ENCODE measurements around the gene RABGAP1L. TPM values are rescaled to one million over a fixed set of nuclear protein-coding genes. Genes with fewer than 3 reads are reported as not detected.

RABGAP1L gene
- polyA plus RNA-seq, 3 donors = 35.2 to 75.3 (median 63.3) TPM

- H3K4me1 ChIP-seq (ENCODE audit: control insufficient read depth in 1 of 2, insufficient read depth in 2 of 2, low read length in 2 of 2) = peaks cover 3 to 13% of the 10 kb centered on the region in 2 donors
- peak overlapping the region; percentile 42 to 97 (median 72) for H3K4me3 ChIP-seq (replicated peaks in 1 of 3; ENCODE audit: low read depth in 2 of 3, low read length in 3 of 3)
- intact Hi-C loops (cut with micrococcal nuclease) = loop anchor here in 1 of 2 donors (10.0 kb wide), 1 partner anchor 966 kb away; the partner anchor contains the start of gene RC3H1
- Mint-ChIP-seq H3K4me3 (peak overlapping the region; percentile 74 to 86), H3K27me3 (ENCODE audit: low read depth in 3 of 3) (no peaks in the 10 kb centered on the region), H3K4me1 (peaks cover 8% of the 10 kb centered on the region), H3K36me3 (peaks cover 45 to 55% of the 10 kb centered on the region in 2 donors), H3K9me3 (no peaks in the 10 kb centered on the region), H3K27ac (peak overlapping the region; percentile 83 to 95 (median 86))
- H3K79me2 ChIP-seq (ENCODE audit: insufficient read depth, low read length) = no peaks in the 10 kb centered on the region
- no peaks in the 10 kb centered on the region for H3K27me3 ChIP-seq (ENCODE audit: control insufficient read depth in 2 of 2, insufficient read depth in 2 of 2, low read length in 2 of 2)
- peak in 2 of 3 donors; percentile 33 to 44 for DNase-seq
- peaks cover 9 to 78% of the 10 kb centered on the region in 2 donors for H3K36me3 ChIP-seq (replicated peaks in 1 of 2; ENCODE audit: control insufficient read depth in 1 of 2, insufficient read depth in 2 of 2, low read length in 2 of 2)
- H4K20me1 ChIP-seq (ENCODE audit: insufficient read depth, low read length) = no peaks in the 10 kb centered on the region
- H3K9ac ChIP-seq (ENCODE audit: insufficient read depth, low read length, poor library complexity, severe bottlenecking) = peak overlapping the region; percentile 60
- WGBS (ENCODE audit: insufficient coverage) = 8% methylated on average over 4 of the region's 6 CpGs
- H3K27ac ChIP-seq (ENCODE audit: low read depth in 1 of 2, low read length in 2 of 2) = peak overlapping the region; percentile 45 to 83
- H2AFZ ChIP-seq (ENCODE audit: insufficient read depth, low read depth, low read length, poor library complexity, severe bottlenecking) = peak overlapping the region; percentile 57
- peak overlapping the region; percentile 69 for H3K4me2 ChIP-seq (replicated peaks; ENCODE audit: extremely low read depth, low read length, poor library complexity, severe bottlenecking)
- no peaks in the 10 kb centered on the region for H3K9me3 ChIP-seq (replicated peaks in 1 of 2; ENCODE audit: control insufficient read depth in 1 of 2, insufficient read depth in 1 of 2, low read length in 2 of 2)
- TF ChIP-seq CTCF (IDR thresholded peaks at IDR 0.05) = no peak
These were observed 831.2 kb downstream of the RABGAP1L start for GRCh38 chr1:174990382-174990999.

GRCh38 chr1:174991473-174991872, 832.2 kb downstream of the RABGAP1L start:
- Histone ChIP-seq H3K9ac (ENCODE audit: insufficient read depth, low read length, poor library complexity, severe bottlenecking) (no peak overlapping the region), H3K4me2 (replicated peaks; ENCODE audit: extremely low read depth, low read length, poor library complexity, severe bottlenecking) (no peak overlapping the region), H3K4me3 (replicated peaks in 1 of 3; ENCODE audit: low read depth in 2 of 3, low read length in 3 of 3) (no peak overlapping the region), H3K9me3 (replicated peaks in 1 of 2; ENCODE audit: control insufficient read depth in 1 of 2, insufficient read depth in 1 of 2, low read length in 2 of 2) (no peaks in the 10 kb centered on the region), H4K20me1 (ENCODE audit: insufficient read depth, low read length) (no peaks in the 10 kb centered on the region), H3K27me3 (ENCODE audit: control insufficient read depth in 2 of 2, insufficient read depth in 2 of 2, low read length in 2 of 2) (no peaks in the 10 kb centered on the region), H3K27ac (ENCODE audit: low read depth in 1 of 2, low read length in 2 of 2) (no peak overlapping the region), H3K36me3 (replicated peaks in 1 of 2; ENCODE audit: control insufficient read depth in 1 of 2, insufficient read depth in 2 of 2, low read length in 2 of 2) (peaks cover 9 to 75% of the 10 kb centered on the region in 2 donors), H2AFZ (ENCODE audit: insufficient read depth, low read depth, low read length, poor library complexity, severe bottlenecking) (no peak overlapping the region), H3K79me2 (ENCODE audit: insufficient read depth, low read length) (no peaks in the 10 kb centered on the region), H3K4me1 (ENCODE audit: control insufficient read depth in 1 of 2, insufficient read depth in 2 of 2, low read length in 2 of 2) (peaks cover 3 to 13% of the 10 kb centered on the region in 2 donors)
- Mint-ChIP-seq H3K9me3 (no peaks in the 10 kb centered on the region), H3K27ac (no peak overlapping the region), H3K27me3 (ENCODE audit: low read depth in 3 of 3) (no peaks in the 10 kb centered on the region), H3K4me1 (peaks cover 10% of the 10 kb centered on the region), H3K36me3 (peaks cover 46 to 55% of the 10 kb centered on the region in 2 donors), H3K4me3 (no peak overlapping the region)
- intact Hi-C loops (cut with micrococcal nuclease) = loop anchor here in 1 of 2 donors (10.0 kb wide), 1 partner anchor 967 kb away; the partner anchor contains the start of gene RC3H1
- no peak for DNase-seq
- no peak for TF ChIP-seq CTCF (IDR thresholded peaks at IDR 0.05)
- no CpG with 5 or more reads among the region's 1 CpG for WGBS (ENCODE audit: insufficient coverage)

Data from CD14-positive monocyte (primary cell).